Lower leg skin (tissue), 4 donors: ENCODE data around the gene TSPAN11. TPM values are rescaled to one million over a fixed set of nuclear protein-coding genes. Genes with fewer than 3 reads are reported as not detected.

Experiments
- DNase-seq, 2 donors: peaks; one replicate each; pipeline ENCODE4 v3.0.0-alpha.2; 2019; ENCODE audit warnings: low spot score in 2 of 2
- H3K4me3 ChIP-seq: fragments of 200-600 bp; sonication (generic); 2 replicates; pipeline ENCODE4 v1.5.1; 2017; ENCODE audit warnings: mild to moderate bottlenecking, low read depth; ENCODE audit not compliant: poor library complexity, severe bottlenecking
- CTCF ChIP-seq, 3 donors: fragments of 450-650 bp; IDR thresholded peaks; one replicate each; pipeline ENCODE4 v1.5.1; 2016; ENCODE audit warnings: antibody characterized with exemption in 3 of 3, mild to moderate bottlenecking in 3 of 3, moderate library complexity in 2 of 3
- POLR2A ChIP-seq, 2 donors: fragments of 450-650 bp; IDR thresholded peaks; one replicate each; pipeline ENCODE4 v1.6.1; 2016 to 2017; ENCODE audit warnings: antibody characterized with exemption in 2 of 2, mild to moderate bottlenecking in 1 of 2, moderate library complexity in 1 of 2
- WGBS, 2 donors: methylation state at CpG; one replicate each; pipeline ENCODE4 v1.1.5; 2018; 5-methylcytosine and 5-hydroxymethylcytosine counted together
- intact Hi-C: fragments of 100-400 bp; cut with DNase I; formaldehyde crosslinking; loops from one replicate; pipeline ENCODE4 v1.15.0; 2023; ENCODE audit warnings: low total_unique reads
- total RNA-seq, 4 donors: library from RNA; depleted of rRNA; stranded (reverse); fragments of >200 nt; gene quantifications; one replicate each; pipeline ENCODE4 v1.1.0, GENCODE V29; 2016

Gene TSPAN11
- total RNA-seq, 4 donors from 2014 or later, result 1.3 to 5.4 (median 2.2) TPM

- 64 to 78% methylated on average over 5 of the region's 5 CpGs for WGBS, 2 donors
- intact Hi-C loops, result no loop called here
- no peak for DNase-seq
- H3K4me3 ChIP-seq, result no peak overlapping the region
- TF ChIP-seq CTCF (IDR thresholded peaks at IDR 0.05) (no peak), POLR2A (IDR thresholded peaks at IDR 0.05) (no peak)
Measured at GRCh38 chr12:30973830-30974229, 47.3 kb downstream of the TSPAN11 start.

- DNase-seq, result no peak
- no peak for TF ChIP-seq CTCF (IDR thresholded peaks at IDR 0.05)
- no peak for TF ChIP-seq POLR2A (IDR thresholded peaks at IDR 0.05)
- WGBS, 2 donors, result 62 to 76% methylated on average over 16 to 19 of the region's 20 CpGs
- no peak overlapping the region for H3K4me3 ChIP-seq
- intact Hi-C loops, result no loop called here
Measured at GRCh38 chr12:30974746-30975500, 48.4 kb downstream of the TSPAN11 start.

- H3K4me3 ChIP-seq, result no peak overlapping the region
- DNase-seq, result no peak
- 72 to 82% methylated on average over 6 of the region's 6 CpGs for WGBS, 2 donors
- TF ChIP-seq POLR2A (IDR thresholded peaks at IDR 0.05), result no peak
- TF ChIP-seq CTCF (IDR thresholded peaks at IDR 0.05), result no peak
- intact Hi-C loops, result no loop called here
Measured at GRCh38 chr12:30975581-30975980, 49.0 kb downstream of the TSPAN11 start.

- no peak for DNase-seq
- 72 to 77% methylated on average over 7 of the region's 7 CpGs for WGBS, 2 donors
- intact Hi-C loops, result no loop called here
- H3K4me3 ChIP-seq, result no peak overlapping the region
- no peak for TF ChIP-seq POLR2A (IDR thresholded peaks at IDR 0.05)
- no peak for TF ChIP-seq CTCF (IDR thresholded peaks at IDR 0.05)
Measured at GRCh38 chr12:30976206-30976605, 49.7 kb downstream of the TSPAN11 start.

- DNase-seq, result no peak
- TF ChIP-seq POLR2A (IDR thresholded peaks at IDR 0.05), result no peak
- no peak for TF ChIP-seq CTCF (IDR thresholded peaks at IDR 0.05)
- WGBS, 2 donors, result 80 to 83% methylated on average over 11 of the region's 11 CpGs
- no peak overlapping the region for H3K4me3 ChIP-seq
- intact Hi-C loops, result no loop called here
Measured at GRCh38 chr12:30977124-30977523, 50.6 kb downstream of the TSPAN11 start.
